HepG2 (cell line): ENCODE measurements around the gene TMEM223. TPM values are rescaled to one million over a fixed set of nuclear protein-coding genes. Genes with fewer than 3 reads are reported as not detected.

Experiments used
- ATRX ChIP-seq: sonication (generic); formaldehyde crosslinking; IDR thresholded peaks from 2 replicates; pipeline ENCODE4 v1.4.0; 2020; ENCODE audit warnings: missing genetic modification reagents, borderline replicate concordance
- HES4 ChIP-seq: sonication (generic); formaldehyde crosslinking; IDR thresholded peaks from 2 replicates; pipeline ENCODE4 v1.9.0; 2021; ENCODE audit warnings: mild to moderate bottlenecking, missing genetic modification reagents, borderline replicate concordance
- RXRA ChIP-seq: sonication (generic); formaldehyde crosslinking; IDR thresholded peaks from 2 replicates; pipeline ENCODE4 v1.5.1; 2020; ENCODE audit warnings: missing genetic modification reagents
- ZBTB40 ChIP-seq, 2 experiments: fragments of 450-650 bp in 1 of 2; sonication (generic) in 1 of 2; formaldehyde crosslinking in 1 of 2; IDR thresholded peaks; 2 replicates each; pipeline versions ENCODE4 v1.6.1 to v1.8.0; 2016 to 2022; ENCODE audit warnings: antibody characterized with exemption in 1 of 2, mild to moderate bottlenecking in 1 of 2, missing genetic modification reagents in 1 of 2
- ZKSCAN8 ChIP-seq: IDR thresholded peaks from 2 replicates; pipeline ENCODE4 v1.6.1; 2016; ENCODE audit warnings: borderline replicate concordance, missing genetic modification reagents, missing compliant biosample characterization
- ZNF605 ChIP-seq: sonication (generic); formaldehyde crosslinking; IDR thresholded peaks from 2 replicates; pipeline ENCODE4 v1.8.0; 2022; ENCODE audit warnings: mild to moderate bottlenecking, missing genetic modification reagents
- ZNF850 ChIP-seq: sonication (generic); formaldehyde crosslinking; conservative IDR thresholded peaks from 2 replicates; pipeline ENCODE4 v1.9.0; 2021; ENCODE audit warnings: mild to moderate bottlenecking, missing genetic modification reagents
- polyA plus RNA-seq, 8 experiments: library from polyadenylated mRNA; depleted of rRNA in 3 of 8; stranded (reverse) in 7 of 8; unstranded in 1 of 8; fragments of >200 nt; fragmentation: Illumina TruSeq in 4 of 8; extraction: Trizol in 4 of 8; gene quantifications; 2 replicates each; pipeline versions ENCODE4 v1.2.1 to v1.2.3, GENCODE V29; 2011 to 2016; ENCODE audit warnings: low read depth in 4 of 8, missing spikeins in 1 of 8, mixed read lengths in 1 of 8; ENCODE audit not compliant: insufficient read depth in 1 of 8
- total RNA-seq, 5 experiments: library from RNA; depleted of rRNA; stranded (reverse); fragments of >200 nt; fragmentation: Illumina TruSeq; extraction: Trizol; gene quantifications; 2 replicates each; pipeline ENCODE4 v1.2.3, GENCODE V29; 2016; ENCODE audit warnings: low read depth in 1 of 5
- TF ChIP-seq, protein P1 (sequence below): sonication (generic); formaldehyde crosslinking; IDR thresholded peaks from one replicate; pipeline ENCODE4 v1.5.1; 2020; ENCODE audit warnings: mild to moderate bottlenecking, missing genetic modification reagents; ENCODE audit errors: not compliant biosample characterization
- TF ChIP-seq, protein P2 (sequence below): sonication (generic); formaldehyde crosslinking; IDR thresholded peaks from 2 replicates; pipeline ENCODE4 v1.8.1; 2023; ENCODE audit warnings: missing genetic modification reagents, mild to moderate bottlenecking, borderline replicate concordance

TMEM223 gene
- total and polyA plus RNA-seq, 2 of the 13 experiments (the other 11 are each of a cell fraction or from before 2014, with no cell fraction given): 19.5 to 24.9 TPM

DNA sequence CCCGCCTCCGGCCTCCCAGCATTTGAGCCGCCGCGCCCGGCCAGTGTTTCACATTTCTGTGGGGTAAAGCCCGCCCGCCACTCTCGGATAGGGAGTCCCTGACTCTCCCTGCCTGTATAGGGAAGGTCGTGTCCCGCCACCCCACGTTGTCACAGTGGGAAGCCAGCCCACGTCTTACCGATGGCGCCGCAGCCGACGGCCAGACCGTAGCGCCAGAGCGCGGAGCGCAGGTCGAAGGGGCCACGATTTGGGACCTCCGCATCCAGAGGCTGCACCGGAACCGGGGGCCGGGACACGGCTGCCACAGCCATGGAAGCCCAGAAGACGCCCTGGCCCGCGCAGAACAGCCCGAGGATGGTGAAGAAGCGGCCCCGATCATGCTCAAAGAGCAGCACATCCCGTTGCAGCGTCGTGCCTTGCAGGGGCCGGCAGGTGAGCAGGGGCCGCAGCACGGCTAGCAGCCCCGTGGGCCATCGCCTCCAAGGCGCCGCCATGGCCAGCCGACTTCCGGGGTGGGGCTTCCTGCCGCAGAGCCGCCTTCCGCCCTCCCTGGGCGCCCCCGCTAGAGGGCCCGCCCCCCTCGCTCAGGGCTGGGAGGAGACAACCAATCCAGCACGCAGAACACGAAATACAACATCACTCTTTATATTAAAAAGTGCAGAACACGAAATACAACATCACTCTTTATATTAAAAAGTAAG is at the start of gene TMEM223 (continued):
- TF ChIP-seq, protein P1, sequence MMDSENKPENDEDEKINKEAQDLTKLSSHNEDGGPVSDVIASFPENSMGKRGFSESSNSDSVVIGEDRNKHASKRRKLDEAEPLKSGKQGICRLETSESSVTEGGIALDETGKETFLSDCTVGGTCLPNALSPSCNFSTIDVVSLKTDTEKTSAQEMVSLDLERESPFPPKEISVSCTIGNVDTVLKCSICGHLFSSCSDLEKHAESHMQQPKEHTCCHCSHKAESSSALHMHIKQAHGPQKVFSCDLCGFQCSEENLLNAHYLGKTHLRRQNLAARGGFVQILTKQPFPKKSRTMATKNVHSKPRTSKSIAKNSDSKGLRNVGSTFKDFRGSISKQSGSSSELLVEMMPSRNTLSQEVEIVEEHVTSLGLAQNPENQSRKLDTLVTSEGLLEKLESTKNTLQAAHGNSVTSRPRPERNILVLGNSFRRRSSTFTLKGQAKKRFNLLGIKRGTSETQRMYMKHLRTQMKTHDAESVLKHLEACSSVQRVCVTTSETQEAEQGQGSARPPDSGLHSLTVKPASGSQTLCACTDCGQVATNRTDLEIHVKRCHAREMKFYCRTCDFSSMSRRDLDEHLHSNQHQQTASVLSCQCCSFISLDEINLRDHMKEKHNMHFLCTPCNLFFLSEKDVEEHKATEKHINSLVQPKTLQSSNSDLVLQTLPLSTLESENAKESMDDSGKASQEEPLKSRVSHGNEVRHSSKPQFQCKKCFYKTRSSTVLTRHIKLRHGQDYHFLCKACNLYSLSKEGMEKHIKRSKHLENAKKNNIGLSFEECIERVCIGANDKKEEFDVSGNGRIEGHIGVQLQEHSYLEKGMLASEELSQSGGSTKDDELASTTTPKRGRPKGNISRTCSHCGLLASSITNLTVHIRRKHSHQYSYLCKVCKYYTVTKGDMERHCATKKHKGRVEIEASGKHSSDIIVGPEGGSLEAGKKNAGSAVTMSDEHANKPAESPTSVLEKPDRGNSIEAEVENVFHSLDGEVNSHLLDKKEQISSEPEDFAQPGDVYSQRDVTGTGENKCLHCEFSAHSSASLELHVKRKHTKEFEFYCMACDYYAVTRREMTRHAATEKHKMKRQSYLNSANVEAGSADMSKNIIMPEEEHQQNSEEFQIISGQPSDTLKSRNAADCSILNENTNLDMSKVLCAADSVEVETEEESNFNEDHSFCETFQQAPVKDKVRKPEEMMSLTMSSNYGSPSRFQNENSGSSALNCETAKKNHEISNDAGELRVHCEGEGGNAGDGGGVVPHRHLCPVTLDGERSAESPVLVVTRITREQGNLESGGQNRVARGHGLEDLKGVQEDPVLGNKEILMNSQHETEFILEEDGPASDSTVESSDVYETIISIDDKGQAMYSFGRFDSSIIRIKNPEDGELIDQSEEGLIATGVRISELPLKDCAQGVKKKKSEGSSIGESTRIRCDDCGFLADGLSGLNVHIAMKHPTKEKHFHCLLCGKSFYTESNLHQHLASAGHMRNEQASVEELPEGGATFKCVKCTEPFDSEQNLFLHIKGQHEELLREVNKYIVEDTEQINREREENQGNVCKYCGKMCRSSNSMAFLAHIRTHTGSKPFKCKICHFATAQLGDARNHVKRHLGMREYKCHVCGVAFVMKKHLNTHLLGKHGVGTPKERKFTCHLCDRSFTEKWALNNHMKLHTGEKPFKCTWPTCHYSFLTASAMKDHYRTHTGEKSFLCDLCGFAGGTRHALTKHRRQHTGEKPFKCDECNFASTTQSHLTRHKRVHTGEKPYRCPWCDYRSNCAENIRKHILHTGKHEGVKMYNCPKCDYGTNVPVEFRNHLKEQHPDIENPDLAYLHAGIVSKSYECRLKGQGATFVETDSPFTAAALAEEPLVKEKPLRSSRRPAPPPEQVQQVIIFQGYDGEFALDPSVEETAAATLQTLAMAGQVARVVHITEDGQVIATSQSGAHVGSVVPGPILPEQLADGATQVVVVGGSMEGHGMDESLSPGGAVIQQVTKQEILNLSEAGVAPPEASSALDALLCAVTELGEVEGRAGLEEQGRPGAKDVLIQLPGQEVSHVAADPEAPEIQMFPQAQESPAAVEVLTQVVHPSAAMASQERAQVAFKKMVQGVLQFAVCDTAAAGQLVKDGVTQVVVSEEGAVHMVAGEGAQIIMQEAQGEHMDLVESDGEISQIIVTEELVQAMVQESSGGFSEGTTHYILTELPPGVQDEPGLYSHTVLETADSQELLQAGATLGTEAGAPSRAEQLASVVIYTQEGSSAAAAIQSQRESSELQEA: peak; percentile 64
- TF ChIP-seq ATRX (no peak), ZNF605 (CRISPR knock-in tag) (peak; percentile 71; the same call in 1 of the 2 replicates), ZKSCAN8 (CRISPR knock-in tag) (peak; percentile 51; the same call in 1 of the 2 replicates), RXRA (CRISPR knock-in tag) (peak; percentile 56; the same call in 1 of the 2 replicates), HES4 (peak; percentile 33; the same call in 1 of the 2 replicates), ZNF850 (CRISPR knock-in tag) (0 out of 2 replicates have a peak, but pooled peaks have one; percentile 40), ZBTB40 (IDR thresholded peaks at IDR 0.05) (peak; percentile 18; the same call in 1 of the 2 replicates), ZBTB40 (CRISPR knock-in tag; IDR thresholded peaks at IDR 0.05) (peak; percentile 76; the same call in 1 of the 2 replicates)
- TF ChIP-seq, protein P2, sequence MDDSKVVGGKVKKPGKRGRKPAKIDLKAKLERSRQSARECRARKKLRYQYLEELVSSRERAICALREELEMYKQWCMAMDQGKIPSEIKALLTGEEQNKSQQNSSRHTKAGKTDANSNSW (CRISPR knock-in tag): peak; percentile 58; the same call in 1 of the 2 replicates
